NCI-H774 (cell line): ENCODE measurements around the gene EPB41L2.

ENCODE experiments used
- DNase-seq: peaks from one replicate; lab custom pipeline; 2025; lab: John Stamatoyannopoulos, UW

EPB41L2 gene

GRCh38 chr6:131061751-131062119, 1.3 kb downstream of the EPB41L2 start:
- no peak for DNase-seq

GRCh38 chr6:131061041-131061750, 1.8 kb downstream of the EPB41L2 start:
- no peak for DNase-seq

- no peak for DNase-seq
These were observed 2.7 kb downstream of the EPB41L2 start for GRCh38 chr6:131060311-131060710.

GRCh38 chr6:131059486-131059885, 3.6 kb downstream of the EPB41L2 start:
- DNase-seq: no peak

- DNase-seq: no peak
These were observed 4.8 kb downstream of the EPB41L2 start for GRCh38 chr6:131058236-131058635.

GRCh38 chr6:131054392-131055250, 8.4 kb downstream of the EPB41L2 start:
- no peak for DNase-seq

- DNase-seq: no peak
These were observed 9.4 kb downstream of the EPB41L2 start for GRCh38 chr6:131053546-131054240.

GRCh38 chr6:131052181-131052580, 10.9 kb downstream of the EPB41L2 start:
- no peak for DNase-seq

- DNase-seq: no peak
These were observed 11.7 kb downstream of the EPB41L2 start for GRCh38 chr6:131051341-131051740.

- DNase-seq: no peak
These were observed 13.4 kb downstream of the EPB41L2 start for GRCh38 chr6:131049608-131050007.

- DNase-seq: no peak
These were observed 14.0 kb downstream of the EPB41L2 start for GRCh38 chr6:131048933-131049515.

- no peak for DNase-seq
These were observed 14.6 kb downstream of the EPB41L2 start for GRCh38 chr6:131048459-131048858.

- no peak for DNase-seq
These were observed 17.9 kb downstream of the EPB41L2 start for GRCh38 chr6:131045139-131045538.

GRCh38 chr6:131043902-131044447, 19.1 kb downstream of the EPB41L2 start:
- DNase-seq: no peak

GRCh38 chr6:131042664-131043063, 20.4 kb downstream of the EPB41L2 start:
- DNase-seq: no peak

GRCh38 chr6:131041814-131042213, 21.2 kb downstream of the EPB41L2 start:
- no peak for DNase-seq

- no peak for DNase-seq
These were observed 22.2 kb downstream of the EPB41L2 start for GRCh38 chr6:131040866-131041265.

- no peak for DNase-seq
These were observed 23.7 kb downstream of the EPB41L2 start for GRCh38 chr6:131039345-131039680.

- DNase-seq: no peak
These were observed 24.3 kb downstream of the EPB41L2 start for GRCh38 chr6:131038597-131039344.

GRCh38 chr6:131037194-131037897, 25.7 kb downstream of the EPB41L2 start:
- DNase-seq: no peak

GRCh38 chr6:131036601-131037000, 26.4 kb downstream of the EPB41L2 start:
- no peak for DNase-seq
